ENCODE data around the gene USP1. TPM values are rescaled to one million over a fixed set of nuclear protein-coding genes. Genes with fewer than 3 reads are reported as not detected.

USP1 gene
- total and polyA plus RNA-seq, 2 of the 4 experiments (the other 2 are of a cell fraction): 7.5 to 9.7 TPM

DNA sequence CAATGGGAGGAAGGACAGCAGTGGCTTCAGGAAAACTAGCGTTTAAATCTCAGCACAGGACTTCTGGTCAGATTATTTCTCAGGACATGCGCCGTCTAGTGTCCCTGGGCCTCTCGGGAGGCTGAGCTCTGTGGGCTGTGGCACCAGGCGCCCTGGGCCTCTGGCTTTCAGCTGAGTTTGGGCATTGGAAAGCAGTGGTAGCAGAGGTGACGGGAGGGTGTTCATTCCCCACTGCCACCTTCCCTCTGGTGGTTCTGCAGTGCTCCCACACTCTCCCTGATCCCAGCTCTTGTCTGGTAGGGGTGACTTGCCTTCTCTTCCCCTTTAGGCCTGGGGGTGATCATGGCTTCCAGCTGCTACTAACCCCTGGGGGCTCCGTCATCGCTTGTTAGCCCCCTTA, 42.2 kb upstream of the USP1 start:
- Histone ChIP-seq H4K5ac (ENCODE audit: low read depth, low read length) (no peak overlapping the region), H3K14ac (replicated peaks; ENCODE audit: low read depth, low read length) (no peak overlapping the region), H2BK5ac (ENCODE audit: low read depth, low read length, poor library complexity, severe bottlenecking) (no peak overlapping the region), H3K23ac (ENCODE audit: low read depth, low read length) (no peak overlapping the region), H2BK120ac (ENCODE audit: low read depth, low read length) (no peak overlapping the region), H4K8ac (ENCODE audit: low read depth in 2 of 2, low read length in 2 of 2) (no peak overlapping the region), H3K36me3 (ENCODE audit: control insufficient read depth, insufficient read depth, low read length) (no peaks in the 10 kb centered on the region), H3K4me1 (ENCODE audit: control insufficient read depth, insufficient read depth, low read length) (no peaks in the 10 kb centered on the region), H2AK5ac (ENCODE audit: low read depth, low read length) (no peak overlapping the region), H3K4me3 (ENCODE audit: insufficient read depth, low read depth, low read length) (no peak overlapping the region), H2BK15ac (ENCODE audit: low read depth, low read length) (no peak overlapping the region), H3K9me3 (ENCODE audit: control insufficient read depth, insufficient read depth, low read length) (no peaks in the 10 kb centered on the region), H3K79me1 (ENCODE audit: low read depth in 1 of 2, low read length in 2 of 2) (no peaks in the 10 kb centered on the region), H2BK20ac (ENCODE audit: low read depth, low read length) (no peak overlapping the region), H4K91ac (ENCODE audit: insufficient read depth, low read depth, low read length) (no peak overlapping the region), H3K4ac (ENCODE audit: low read depth, low read length) (no peak overlapping the region), H2AK9ac (replicated peaks; ENCODE audit: low read depth, low read length, poor library complexity) (no peak overlapping the region), H3K9me1 (ENCODE audit: insufficient read depth, low read length) (no peaks in the 10 kb centered on the region), H2AFZ (replicated peaks; ENCODE audit: low read length, poor library complexity) (no peak overlapping the region), H3K9ac (ENCODE audit: low read depth, low read length) (no peak overlapping the region), H4K20me1 (ENCODE audit: insufficient read depth, low read length) (no peaks in the 10 kb centered on the region), H3K56ac (ENCODE audit: extremely low read depth, insufficient read depth, low read length) (no peak overlapping the region), H3K4me2 (ENCODE audit: low read depth, low read length) (no peak overlapping the region), H3K27me3 (ENCODE audit: control insufficient read depth, insufficient read depth, low read length) (peaks cover 6% of the 10 kb centered on the region), H3K27ac (ENCODE audit: insufficient read depth, low read length) (no peak overlapping the region), H3K18ac (ENCODE audit: low read depth, low read length) (no peak overlapping the region)
- WGBS, 2 experiments (ENCODE audit: extremely low coverage in 2 of 2, insufficient read length in 1 of 2): no CpG with 5 or more reads among the region's 8 CpGs
- POLR2A ChIA-PET (ENCODE audit: unreplicated experiment): no interaction called here
- in situ Hi-C loops (cut with MboI; ENCODE audit: low sequenced_read_pairs): no loop called here
- dilution Hi-C loops (cut with HindIII; ENCODE audit: low sequenced_read_pairs, unreplicated experiment): no loop called here
- intact Hi-C loops (cut with micrococcal nuclease): no loop called here
- no peak for TF ChIP-seq CEBPB (IDR thresholded peaks at IDR 0.05; ENCODE audit: low read depth, low read length)
- no peak for DNase-seq
- no peak for ATAC-seq (ENCODE audit: low read depth)
- CTCF ChIA-PET: no interaction called here
- no TSS peak for BruUV-seq (replicated peaks)

Measured in IMR-90 (cell line).